ENCODE data around the gene THOC7.

Gene THOC7

GRCh38 chr3:63832395-63832794, 31.2 kb downstream of the THOC7 start:
- DNase-seq: no peak

DNA sequence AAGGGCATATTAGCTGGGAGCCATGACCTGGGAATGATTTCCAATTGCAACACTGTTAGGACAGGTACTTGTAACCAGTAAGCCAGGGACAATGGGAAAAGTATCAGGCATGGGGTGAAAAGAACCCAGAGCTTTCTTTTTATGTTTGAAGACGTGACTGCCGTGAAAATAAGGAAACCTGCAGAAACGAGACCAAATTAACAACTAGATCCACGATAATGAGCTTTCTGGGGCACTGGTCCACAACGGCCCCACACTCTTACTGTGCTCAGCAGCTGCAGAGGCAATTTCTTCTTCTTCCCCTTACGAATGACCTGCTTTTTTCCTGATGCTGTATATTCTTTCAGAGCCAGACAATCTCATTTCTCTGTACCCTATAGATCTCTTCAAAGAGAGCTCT, 33.1 kb downstream of the THOC7 start:
- no peak for DNase-seq

DNA sequence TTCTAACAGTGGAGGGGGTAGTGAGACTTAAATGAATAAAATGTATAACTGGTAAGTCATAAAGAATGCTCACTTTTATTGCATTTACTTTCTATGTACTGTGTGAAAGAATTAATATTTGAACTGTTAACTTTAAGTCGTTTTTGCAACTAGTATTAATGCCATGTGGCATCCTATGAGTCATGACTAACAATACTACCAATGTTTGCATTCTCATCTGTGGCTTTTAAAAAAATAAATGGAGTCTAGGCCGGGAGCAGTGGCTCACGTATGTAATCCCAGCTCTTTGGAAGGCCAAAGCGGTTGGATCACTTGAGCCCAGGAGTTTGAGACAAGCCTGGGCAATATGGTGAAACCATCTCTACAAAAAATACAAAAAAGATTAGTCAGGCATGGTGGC, 39.3 kb downstream of the THOC7 start:
- DNase-seq: no peak

GRCh38 chr3:63819151-63819398, 44.5 kb downstream of the THOC7 start, which contains the start of gene C3orf49:
TSS of gene C3orf49 (plus strand) at chr3:63819299. CDS start at chr3:63819472, 173 bp downstream.
- DNase-seq: no peak

DNA sequence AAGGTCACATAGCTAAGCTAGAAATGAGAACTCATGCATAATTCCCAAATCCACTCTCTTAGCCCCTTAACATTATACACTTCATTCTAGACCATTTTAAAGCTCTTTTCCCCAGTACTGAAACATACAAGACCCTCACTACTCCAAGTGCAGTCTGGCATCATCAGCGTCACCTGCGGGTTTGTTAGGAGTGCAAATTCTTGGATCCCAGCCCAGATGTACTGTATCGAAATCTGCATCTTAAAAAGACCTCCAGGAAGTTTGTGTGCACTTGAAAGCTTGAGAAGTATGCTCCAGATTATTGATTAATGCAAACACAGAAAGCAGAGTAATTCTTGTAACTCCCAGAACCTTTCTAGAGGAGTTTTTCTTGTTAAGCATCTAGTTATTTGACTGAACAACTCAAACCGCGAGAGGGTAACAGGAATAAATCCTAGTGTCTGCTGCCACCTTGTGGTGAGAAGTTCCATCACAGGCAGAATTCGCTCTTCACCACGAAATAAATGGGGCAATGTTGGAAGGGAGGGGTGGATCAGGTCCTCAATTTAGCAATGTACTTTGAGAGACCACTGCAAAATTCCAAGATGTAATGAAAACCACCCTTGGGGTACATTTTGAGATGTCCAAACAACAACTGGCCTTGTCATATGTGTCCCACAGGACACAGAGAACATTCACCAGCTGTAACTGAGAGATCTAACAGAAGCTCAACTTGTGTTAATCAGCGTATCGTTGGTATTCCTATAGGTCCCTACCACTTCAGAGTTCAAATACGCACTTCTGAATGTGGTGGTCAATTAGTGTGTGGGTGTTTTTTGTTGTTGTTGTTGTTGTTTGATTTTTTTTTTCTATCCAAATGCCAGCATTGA, 45.1 kb downstream of the THOC7 start:
- DNase-seq: peak; percentile 4

DNA sequence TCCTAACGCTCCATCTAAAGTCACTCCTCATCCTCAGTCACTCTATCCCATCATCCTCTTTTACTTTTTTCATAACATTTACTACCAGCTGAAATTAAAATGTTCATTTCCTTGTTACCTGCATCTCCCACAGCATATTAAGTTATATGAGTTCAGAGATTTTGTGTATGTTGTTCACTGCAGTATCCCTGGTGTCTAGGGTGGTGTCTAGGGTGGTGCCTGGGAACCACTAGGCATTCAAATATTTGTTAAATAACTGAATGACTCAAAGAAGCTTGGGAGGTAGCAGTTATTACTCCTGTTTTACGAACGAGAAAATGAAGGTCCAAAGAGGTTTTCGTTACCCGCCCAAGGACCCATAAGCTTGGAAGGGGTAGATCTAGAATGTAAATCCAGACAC, 46.4 kb downstream of the THOC7 start:
- no peak for DNase-seq

DNA sequence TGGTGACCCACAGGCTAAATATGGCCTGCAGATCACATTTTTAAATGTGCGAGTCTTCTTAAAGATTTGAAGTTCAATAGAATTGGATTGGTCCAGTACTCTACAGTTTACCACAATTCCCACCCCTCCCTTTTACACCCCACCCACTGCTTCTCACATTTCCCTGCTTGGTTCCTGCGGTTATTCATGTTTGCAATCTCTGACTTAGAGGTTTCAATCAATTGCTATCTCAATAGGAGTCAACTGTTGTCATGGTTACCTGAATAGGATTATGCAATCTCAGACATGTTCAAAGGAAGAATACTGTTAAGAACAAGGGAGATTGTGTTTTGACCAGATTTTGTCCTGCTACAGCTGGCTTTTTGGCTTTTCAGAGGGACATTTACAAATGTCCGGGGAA, 49.4 kb downstream of the THOC7 start:
- no peak for DNase-seq

GRCh38 chr3:63809607-63810006, 54.0 kb downstream of the THOC7 start:
- no peak for DNase-seq

DNA sequence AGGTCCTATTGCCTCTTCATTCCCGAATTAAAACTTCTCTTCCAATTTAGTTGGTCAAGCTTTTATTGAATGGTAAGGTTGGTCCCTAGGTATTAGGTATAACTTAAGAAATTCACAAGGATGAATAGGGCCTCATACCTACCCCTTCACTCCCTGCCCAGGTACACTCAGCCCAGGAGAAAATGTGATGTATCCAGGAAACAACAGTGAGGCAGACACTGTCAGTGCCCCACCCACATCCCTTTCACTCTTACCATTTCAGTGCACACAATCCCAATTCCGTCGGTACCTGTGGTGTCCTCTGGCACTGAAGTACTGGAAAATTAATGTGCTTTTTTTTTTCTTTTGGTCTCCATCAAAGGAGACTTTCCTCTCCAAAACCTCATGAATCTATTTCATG, 55.0 kb downstream of the THOC7 start:
- no peak for DNase-seq

DNA sequence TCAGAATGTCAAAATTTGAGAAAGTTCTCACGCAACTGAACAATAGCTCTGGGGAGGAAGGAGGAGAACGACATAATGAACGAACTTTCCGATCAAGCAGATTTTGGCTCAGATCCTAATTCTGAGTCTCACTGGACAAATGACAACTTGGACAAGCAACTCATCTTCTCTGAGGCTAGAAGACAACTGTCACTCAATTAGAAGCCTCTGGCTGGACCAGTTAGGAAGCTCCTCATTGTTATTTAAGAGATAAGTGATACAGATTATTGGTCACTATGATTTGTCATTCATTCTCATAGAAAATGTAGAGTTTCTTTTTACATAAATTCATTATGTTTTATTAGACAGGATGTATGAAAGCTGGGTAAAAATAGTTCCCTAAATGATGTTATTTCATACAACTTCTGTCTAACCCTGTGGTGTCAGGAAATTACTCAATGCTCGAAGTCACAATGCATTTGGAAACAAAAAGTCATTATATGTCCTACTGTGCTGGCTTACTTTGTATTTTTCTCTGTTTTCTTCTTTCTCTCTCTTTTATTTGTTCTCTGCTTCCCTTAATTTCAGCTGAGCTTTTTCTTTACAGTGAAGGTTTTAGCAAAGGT, 55.5 kb downstream of the THOC7 start:
- DNase-seq: no peak

- DNase-seq: no peak
These were observed 59.7 kb downstream of the THOC7 start for GRCh38 chr3:63803911-63804310.

- no peak for DNase-seq
These were observed 63.5 kb downstream of the THOC7 start for GRCh38 chr3:63800097-63800496.

GRCh38 chr3:63798949-63799348, 64.7 kb downstream of the THOC7 start:
- no peak for DNase-seq

- no peak for DNase-seq
These were observed 65.1 kb downstream of the THOC7 start for GRCh38 chr3:63798544-63798943.

DNA sequence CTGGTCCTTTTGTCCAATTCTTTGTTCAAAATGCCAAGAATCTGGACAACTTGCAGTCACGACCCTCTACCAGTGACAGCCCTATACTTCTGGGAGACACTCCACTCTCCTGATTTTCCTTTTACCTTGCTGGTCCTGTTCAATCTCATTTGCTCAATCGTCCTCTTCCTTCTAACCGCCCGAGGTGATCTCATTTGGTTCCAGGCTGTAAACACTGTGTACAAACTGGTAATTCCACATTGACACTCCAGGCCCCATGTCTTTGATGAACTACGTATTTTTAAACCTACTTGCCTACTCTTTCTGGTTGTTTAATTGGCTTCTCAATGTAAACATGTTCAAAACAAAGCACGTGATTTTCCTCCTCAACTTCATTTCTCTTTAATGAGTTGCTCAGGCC, 68.2 kb downstream of the THOC7 start:
- no peak for DNase-seq

DNA sequence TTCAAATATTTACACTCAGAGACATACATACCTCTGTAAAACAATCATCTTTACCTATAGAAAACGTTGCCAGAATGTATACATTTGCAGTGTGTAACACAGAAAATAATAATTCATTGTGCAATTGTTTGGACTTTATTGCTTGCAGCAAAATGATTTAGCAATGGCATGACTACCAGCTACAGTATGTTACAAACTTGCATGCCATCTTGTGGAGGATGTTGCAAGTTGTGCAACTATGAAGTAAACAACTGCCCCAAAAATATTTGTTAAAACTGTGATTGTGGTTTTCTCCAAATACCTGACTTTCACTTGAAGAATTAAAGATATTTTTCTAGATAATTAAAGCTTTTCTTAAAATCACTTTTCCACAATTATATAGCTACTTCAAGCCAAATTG, 71.6 kb downstream of the THOC7 start:
- DNase-seq: no peak
